HT-29 (cell line): Measurements from ENCODE around the gene CPT1B. TPM values are rescaled to one million over a fixed set of nuclear protein-coding genes. Genes with fewer than 3 reads are reported as not detected.
"Not testable (repeated sequence)": the region's sequence is repeated elsewhere in the genome, so short reads cannot be mapped to it uniquely, and the experiment has no call there.

ENCODE experiments used
- DNase-seq: peaks from one replicate; pipeline ENCODE4 v3.0.0-alpha.2; 2015; ENCODE audit warnings: low spot score
- total RNA-seq: library from RNA; depleted of rRNA; stranded (reverse); fragments of >200 nt; shearing (Covaris generic); gene quantifications from 2 replicates; pipeline ENCODE4 v1.2.3, GENCODE V29; 2014

Gene CPT1B
- total RNA-seq, 1 experiment from 2014 or later = 2.5 TPM

GRCh38 chr22:50609599-50609998 lies 31.4 kb upstream of the CPT1B start:
- no peak for DNase-seq

- DNase-seq = no peak
Measured at GRCh38 chr22:50608996-50609395, 30.8 kb upstream of the CPT1B start.

GRCh38 chr22:50608058-50608840 lies 30.0 kb upstream of the CPT1B start:
- DNase-seq = not testable (repeated sequence)

GRCh38 chr22:50607659-50608020 lies 29.4 kb upstream of the CPT1B start:
- no peak for DNase-seq

- no peak for DNase-seq
Measured at GRCh38 chr22:50606946-50607658, 28.9 kb upstream of the CPT1B start.

- no peak for DNase-seq
Measured at GRCh38 chr22:50606165-50606945, 28.1 kb upstream of the CPT1B start.

- no peak for DNase-seq
Measured at GRCh38 chr22:50605613-50606074, 27.4 kb upstream of the CPT1B start.

GRCh38 chr22:50605002-50605612 lies 26.9 kb upstream of the CPT1B start:
- DNase-seq = no peak

GRCh38 chr22:50604256-50605001 lies 26.2 kb upstream of the CPT1B start:
- DNase-seq = no peak

GRCh38 chr22:50603511-50604255 lies 25.5 kb upstream of the CPT1B start:
- no peak for DNase-seq

GRCh38 chr22:50602338-50602700 lies 24.1 kb upstream of the CPT1B start:
- DNase-seq = no peak

- DNase-seq = no peak
Measured at GRCh38 chr22:50601669-50602337, 23.6 kb upstream of the CPT1B start.

- DNase-seq = no peak
Measured at GRCh38 chr22:50600967-50601668, 22.9 kb upstream of the CPT1B start.

GRCh38 chr22:50600538-50600937 lies 22.3 kb upstream of the CPT1B start, which contains the start of gene MAPK8IP2:
MAPK8IP2 (plus strand) TSS chr22:50600793; CDS start chr22:50600819, 26 bp downstream.
- no peak for DNase-seq

- DNase-seq = no peak
Measured at GRCh38 chr22:50599816-50600455, 21.7 kb upstream of the CPT1B start.

GRCh38 chr22:50597097-50597496 lies 18.9 kb upstream of the CPT1B start:
- no peak for DNase-seq

- no peak for DNase-seq
Measured at GRCh38 chr22:50595189-50595588, 17.0 kb upstream of the CPT1B start.

GRCh38 chr22:50587407-50587806 lies 9.2 kb upstream of the CPT1B start:
- DNase-seq = no peak

GRCh38 chr22:50586416-50586815 lies 8.2 kb upstream of the CPT1B start:
- no peak for DNase-seq
